Measurements from ENCODE around the gene TRMU.
"Not testable (repeated sequence)": the region's sequence is repeated elsewhere in the genome, so short reads cannot be mapped to it uniquely, and the experiment has no call there.

Gene TRMU

DNA sequence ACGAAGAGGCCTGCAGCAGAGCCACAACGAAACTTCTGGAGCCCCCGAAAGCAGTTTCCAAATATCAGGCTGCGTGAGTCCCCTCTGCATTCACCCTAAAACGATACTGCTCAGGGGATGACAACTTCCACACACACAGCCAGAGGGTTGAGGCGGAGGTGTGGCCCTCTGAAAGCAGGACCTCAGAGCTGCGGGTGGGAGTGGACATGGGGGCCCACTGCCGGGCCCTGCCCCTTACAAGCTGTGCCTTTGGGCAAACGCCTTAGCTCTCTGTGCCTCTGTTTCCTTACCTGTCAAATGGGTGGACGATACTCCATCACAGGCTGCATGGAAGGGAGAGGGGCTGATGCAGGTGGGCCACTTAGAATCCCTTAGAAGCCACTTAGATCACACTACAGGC is 53.1 kb downstream of the TRMU start:
- DNase-seq (ENCODE audit: low read depth), result no peak

DNA sequence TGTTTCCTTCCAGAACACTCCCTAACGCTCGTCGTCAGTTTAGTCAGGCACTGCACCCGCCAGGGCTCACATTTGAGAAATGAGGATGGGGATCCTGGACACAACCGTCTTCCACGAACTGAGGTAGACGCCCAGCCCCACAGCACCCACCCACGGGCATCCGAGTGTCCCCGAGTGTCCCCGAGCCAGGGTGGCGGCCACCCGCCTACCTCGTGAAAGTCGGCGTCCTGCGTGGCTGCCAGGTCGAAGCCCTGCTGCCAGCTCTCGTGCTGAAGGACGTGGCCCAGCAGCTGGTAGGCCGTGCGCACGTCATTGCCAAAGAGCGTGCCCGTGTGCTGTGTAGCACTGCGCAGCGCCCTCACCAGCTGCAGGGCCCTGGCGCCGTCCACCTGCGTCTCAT is 53.6 kb downstream of the TRMU start:
- DNase-seq (ENCODE audit: low read depth), result no peak

DNA sequence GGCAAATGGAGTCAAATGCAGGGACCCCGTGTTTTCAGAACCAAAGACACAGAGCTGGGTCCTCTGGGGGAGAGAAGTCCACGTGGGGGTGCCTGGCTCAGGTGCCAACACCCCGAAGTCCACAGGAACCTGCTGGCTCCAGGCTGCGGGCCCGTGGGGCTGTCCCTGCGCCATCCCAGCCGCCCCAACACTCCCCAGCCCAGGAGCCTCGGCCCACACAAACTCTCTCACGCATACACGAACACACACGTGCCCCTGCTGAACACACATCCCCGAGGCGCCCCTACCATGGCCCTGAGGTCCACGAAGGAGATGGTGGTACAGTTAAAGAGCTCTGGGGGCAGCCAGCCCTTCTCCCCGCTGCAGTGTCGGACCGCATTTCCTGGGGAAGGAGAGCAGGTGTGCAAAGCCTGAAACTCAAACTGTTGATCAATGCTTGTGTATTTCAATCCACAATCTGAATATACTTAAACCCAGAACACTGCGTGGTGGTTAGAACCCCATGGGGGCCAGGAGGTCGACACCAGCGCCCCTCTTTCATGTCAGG is 54.7 kb downstream of the TRMU start:
- no peak for DNase-seq (ENCODE audit: low read depth)

DNA sequence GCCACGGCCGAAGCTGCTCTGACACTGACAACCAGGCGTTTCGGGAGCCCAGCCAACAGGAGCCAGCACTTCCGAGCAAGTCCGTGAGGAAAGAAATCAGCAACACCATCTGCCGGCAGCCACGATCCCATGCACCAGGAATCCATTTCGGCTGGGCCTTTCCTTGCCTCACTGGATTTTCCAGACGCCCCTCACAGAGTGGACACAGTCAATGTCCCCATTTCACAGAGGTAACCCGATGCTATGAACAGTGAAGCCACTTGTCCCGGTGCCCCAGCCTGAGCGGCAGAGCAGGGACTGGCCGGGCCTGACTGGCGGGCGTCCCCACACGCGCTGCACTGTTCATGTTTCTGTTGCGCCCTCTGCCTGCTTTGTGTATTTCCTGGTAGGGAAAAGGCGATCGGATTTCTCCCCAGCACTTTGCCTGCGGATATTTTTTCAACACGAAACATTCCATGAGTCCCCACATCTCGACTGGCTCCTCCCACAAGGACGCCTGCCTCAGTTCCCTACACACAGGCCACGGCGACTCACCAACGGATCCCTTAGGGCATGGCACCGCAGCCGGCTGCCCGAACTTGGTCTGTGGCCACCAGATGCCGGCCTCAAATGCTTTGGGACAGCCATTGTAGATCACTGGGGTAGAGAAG is 55.3 kb downstream of the TRMU start:
- peak; percentile 7 for DNase-seq (ENCODE audit: low read depth)

GRCh38 chr22:46391486-46392136 is 56.1 kb downstream of the TRMU start:
- no peak for DNase-seq (ENCODE audit: low read depth)

DNA sequence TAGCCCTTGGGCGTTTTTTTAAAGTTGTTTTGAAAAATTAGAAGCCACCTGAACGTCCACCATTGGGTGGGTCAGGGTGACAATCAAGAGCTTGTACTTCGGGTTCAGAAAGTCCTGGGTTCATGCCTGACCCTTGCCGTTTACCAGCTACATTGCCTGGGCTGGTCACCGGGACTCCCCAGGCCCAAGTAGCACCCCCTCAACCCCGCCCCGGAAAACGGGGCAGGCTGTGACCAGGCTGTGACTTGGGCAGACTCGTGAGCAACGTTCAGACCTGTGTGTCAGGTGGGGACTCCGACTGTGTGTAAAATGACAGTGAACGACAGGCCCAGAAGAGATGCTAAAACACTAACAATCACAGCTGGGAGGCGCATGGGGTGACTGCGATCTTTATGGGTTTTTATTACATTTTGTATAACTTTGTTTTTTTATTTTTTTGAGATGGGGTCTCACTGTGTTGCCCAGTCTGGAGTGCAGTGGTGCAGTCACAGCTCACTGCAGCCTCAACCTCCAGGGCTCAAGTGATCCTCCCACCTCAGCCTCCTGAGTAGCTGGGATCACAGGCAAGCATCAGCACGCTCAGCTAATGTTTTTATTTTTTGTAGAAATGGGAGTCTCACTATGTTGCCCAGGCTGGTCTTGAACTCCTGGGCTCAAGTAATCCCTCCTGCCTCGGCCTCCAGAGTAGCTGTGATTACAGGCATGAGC is 56.8 kb downstream of the TRMU start:
- DNase-seq (ENCODE audit: low read depth), result no peak

DNA sequence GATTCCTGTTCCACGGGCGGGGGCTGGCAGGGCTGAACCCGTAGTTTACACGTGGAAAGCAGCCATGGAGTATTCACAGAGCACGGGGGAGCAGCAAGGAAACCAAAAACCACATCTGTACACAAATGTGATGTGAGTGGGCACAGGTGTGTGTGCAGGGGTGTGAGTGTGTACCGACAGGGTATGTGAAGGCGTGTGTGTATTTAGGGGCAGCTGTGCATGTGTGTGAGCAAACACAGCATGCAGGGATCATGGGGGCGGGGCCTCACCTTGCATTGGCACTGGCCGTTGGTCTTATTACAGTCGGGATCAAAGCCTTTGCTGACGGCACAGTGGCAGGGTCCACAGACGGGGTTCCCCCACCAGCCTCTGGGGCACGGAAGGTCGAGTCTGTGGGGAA is 58.4 kb downstream of the TRMU start:
- DNase-seq (ENCODE audit: low read depth), result no peak

DNA sequence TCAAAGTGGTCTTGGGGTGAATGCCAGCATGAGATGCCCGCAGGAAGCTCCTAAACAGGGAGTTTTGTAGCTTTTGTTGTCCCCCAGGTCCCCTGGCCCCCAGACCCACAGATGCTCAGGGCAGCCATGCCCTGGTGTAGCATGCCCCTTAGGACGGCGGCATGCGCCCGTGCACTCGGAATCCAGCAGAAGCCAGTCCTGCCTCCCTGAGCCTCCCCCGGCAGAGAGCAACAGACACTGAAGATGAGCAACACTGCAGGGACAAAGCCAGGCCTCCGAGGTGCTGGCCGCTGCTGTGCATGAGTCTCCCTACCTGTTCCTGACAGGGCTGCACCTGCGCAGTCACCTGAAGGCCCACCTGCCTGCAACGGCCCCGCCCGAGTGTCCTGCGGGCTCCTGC is 59.1 kb downstream of the TRMU start:
- DNase-seq (ENCODE audit: low read depth), result no peak

GRCh38 chr22:46395145-46395544 is 59.6 kb downstream of the TRMU start:
- no peak for DNase-seq (ENCODE audit: low read depth)

GRCh38 chr22:46397049-46397448 is 61.5 kb downstream of the TRMU start:
- DNase-seq (ENCODE audit: low read depth), result not testable (repeated sequence)

DNA sequence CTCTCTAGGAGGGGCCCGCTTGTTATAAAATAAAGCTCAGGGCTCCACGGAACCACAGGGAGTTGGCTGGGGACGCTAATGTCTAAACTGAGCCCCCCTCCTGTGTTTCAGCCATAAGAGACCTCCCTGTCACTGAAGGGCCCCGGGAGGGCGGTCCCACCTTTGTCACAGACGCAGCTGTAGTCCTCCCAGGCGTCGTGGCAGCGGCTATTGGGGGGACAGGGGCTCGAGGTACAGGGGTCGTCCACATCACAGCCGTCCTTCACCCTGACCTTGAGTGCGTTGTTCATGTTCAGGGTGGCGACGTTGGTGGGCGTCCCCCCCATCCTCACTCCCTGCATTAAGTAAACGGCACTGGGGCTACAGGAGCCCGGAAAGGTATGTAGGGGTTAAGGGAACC is 62.0 kb downstream of the TRMU start:
- DNase-seq (ENCODE audit: low read depth), result no peak

- DNase-seq (ENCODE audit: low read depth), result no peak
Measured at GRCh38 chr22:46397951-46398350, 62.4 kb downstream of the TRMU start.

GRCh38 chr22:46399251-46400024 is 63.9 kb downstream of the TRMU start:
- no peak for DNase-seq (ENCODE audit: low read depth)

GRCh38 chr22:46401370-46401769 is 65.9 kb downstream of the TRMU start:
- DNase-seq (ENCODE audit: low read depth), result no peak

- DNase-seq (ENCODE audit: low read depth), result no peak
Measured at GRCh38 chr22:46402505-46402904, 67.0 kb downstream of the TRMU start.

DNA sequence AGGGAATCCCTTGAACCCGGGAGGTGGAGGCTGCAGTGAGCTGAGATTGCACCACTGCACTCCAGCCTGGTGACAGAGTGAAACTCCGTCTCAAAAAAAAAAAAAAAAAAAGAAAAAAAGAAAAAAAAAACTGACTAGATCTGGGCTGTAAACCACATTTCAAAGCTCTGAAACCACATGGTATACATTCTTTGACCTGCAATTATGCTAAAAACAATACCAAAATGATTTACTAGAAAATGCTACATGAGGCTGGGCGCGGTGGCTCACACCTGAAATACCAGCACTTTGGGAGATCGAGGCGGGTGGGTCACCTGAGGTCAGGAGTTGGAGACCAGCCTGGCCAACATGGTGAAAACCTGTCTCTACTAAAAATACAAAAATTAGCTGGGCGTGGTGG is 68.4 kb downstream of the TRMU start:
- not testable (repeated sequence) for DNase-seq (ENCODE audit: low read depth)

DNA sequence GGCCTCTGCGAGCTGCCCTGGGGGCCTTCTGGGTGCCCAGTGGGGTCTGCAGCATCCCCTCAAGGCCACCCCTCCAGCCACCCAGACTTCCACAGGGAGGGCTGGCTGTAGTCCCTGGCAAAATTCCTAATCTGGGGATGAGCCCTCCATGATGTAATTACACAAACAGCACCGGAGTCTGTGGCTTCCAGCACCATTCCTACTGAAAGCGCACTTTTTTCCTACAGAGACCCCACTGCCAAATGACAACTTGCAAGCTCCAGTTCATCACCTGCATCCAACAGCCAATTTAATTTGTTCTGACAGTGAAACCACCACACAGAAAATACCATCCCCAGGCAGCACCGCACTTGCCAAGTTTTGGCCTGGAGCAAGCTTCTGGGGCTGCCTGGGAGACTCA is 70.4 kb downstream of the TRMU start:
- DNase-seq (ENCODE audit: low read depth), result no peak

DNA sequence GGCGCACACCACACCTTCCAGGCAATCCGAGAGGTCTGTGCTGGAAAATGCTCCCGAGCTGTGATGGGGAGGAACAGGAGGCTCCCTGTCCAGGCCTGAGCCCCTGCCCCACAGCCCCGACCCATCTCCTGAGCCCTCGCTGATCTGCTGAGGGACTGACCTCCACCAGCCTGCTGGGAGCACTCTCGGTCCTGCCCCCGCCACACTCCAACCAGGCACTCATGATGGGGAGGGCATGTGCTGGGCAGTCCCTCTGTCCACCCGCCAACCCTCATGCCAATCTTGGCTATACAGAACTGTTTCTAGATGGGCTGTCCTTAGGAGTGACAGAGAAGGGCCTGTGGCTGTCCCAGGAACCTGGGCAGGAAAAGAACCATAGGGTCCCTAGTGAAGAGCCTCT is 70.8 kb downstream of the TRMU start:
- DNase-seq (ENCODE audit: low read depth), result no peak

GRCh38 chr22:46406791-46407190 is 71.3 kb downstream of the TRMU start:
- DNase-seq (ENCODE audit: low read depth), result no peak
